Loucy (cell line): Measurements from ENCODE around the gene TMEM132E.
A peak's percentile ranks its signal among the peaks of the same experiment; 100 is the strongest.

Experiments used
- H2AFZ ChIP-seq: fragments of 200-600 bp; sonication (generic); 2 replicates; pipeline ENCODE4 v1.6.0; 2016; ENCODE audit warnings: antibody characterized with exemption, mild to moderate bottlenecking, low read length, moderate library complexity
- H3F3A ChIP-seq: fragments of 200-600 bp; 2 replicates; pipeline ENCODE4 v1.6.0; 2016; ENCODE audit warnings: antibody characterized with exemption, low read depth, mild to moderate bottlenecking
- H3K27me3 ChIP-seq: fragments of 200-600 bp; sonication (generic); 2 replicates; pipeline ENCODE4 v1.6.1; 2014; ENCODE audit warnings: low read length, mild to moderate bottlenecking; ENCODE audit not compliant: insufficient read depth, poor library complexity, severe bottlenecking
- H3K36me3 ChIP-seq: fragments of 200-600 bp; sonication (generic); 2 replicates; pipeline ENCODE4 v1.6.1; 2016; ENCODE audit warnings: low read length; ENCODE audit not compliant: insufficient read depth
- H3K4me1 ChIP-seq: fragments of 200-600 bp; sonication (generic); 2 replicates; pipeline ENCODE4 v1.5.1; 2014; ENCODE audit warnings: low read length, mild to moderate bottlenecking; ENCODE audit not compliant: insufficient read depth, poor library complexity, severe bottlenecking
- H3K4me2 ChIP-seq: fragments of 200-600 bp; sonication (generic); 2 replicates; pipeline ENCODE4 v1.6.0; 2014; ENCODE audit warnings: antibody characterized with exemption, low read length, low read depth, mild to moderate bottlenecking; ENCODE audit not compliant: poor library complexity, severe bottlenecking
- H3K4me3 ChIP-seq: fragments of 200-600 bp; sonication (generic); 2 replicates; pipeline ENCODE4 v1.5.1; 2014; ENCODE audit warnings: low read length, mild to moderate bottlenecking, mixed read lengths; ENCODE audit not compliant: poor library complexity, severe bottlenecking
- H3K79me2 ChIP-seq: fragments of 200-600 bp; sonication (generic); 2 replicates; pipeline ENCODE4 v1.6.1; 2014; ENCODE audit warnings: low read length; ENCODE audit not compliant: insufficient read depth
- H3K9ac ChIP-seq: fragments of 200-600 bp; sonication (generic); 2 replicates; pipeline ENCODE4 v1.6.0; 2014; ENCODE audit warnings: mild to moderate bottlenecking, low read depth, low read length, moderate library complexity; ENCODE audit not compliant: poor library complexity, severe bottlenecking
- H3K9me2 ChIP-seq: fragments of 200-600 bp; sonication (generic); replicated peaks from 2 replicates; pipeline ENCODE4 v1.6.1; 2016; ENCODE audit warnings: low read depth, low read length, mixed read lengths
- H3K9me3 ChIP-seq: fragments of 200-600 bp; sonication (generic); 2 replicates; pipeline ENCODE4 v1.6.1; 2014; ENCODE audit warnings: mild to moderate bottlenecking, antibody characterized with exemption, low read length, low read depth; ENCODE audit not compliant: insufficient read depth
- H4K20me1 ChIP-seq: fragments of 200-600 bp; sonication (generic); 2 replicates; pipeline ENCODE4 v1.6.0; 2014; ENCODE audit warnings: antibody characterized with exemption, low read length, mild to moderate bottlenecking; ENCODE audit not compliant: insufficient read depth, poor library complexity, severe bottlenecking
- EZH2phosphoT487 ChIP-seq: fragments of 200-600 bp; IDR thresholded peaks from 2 replicates; pipeline ENCODE4 v1.6.1; 2018; ENCODE audit warnings: antibody characterized with exemption, mild to moderate bottlenecking, moderate library complexity, borderline replicate concordance
- TF ChIP-seq, protein P1 (sequence below): fragments of 200-600 bp; sonication (generic); conservative IDR thresholded peaks from 2 replicates; pipeline ENCODE4 v1.5.1; 2014; ENCODE audit warnings: mild to moderate bottlenecking, antibody characterized with exemption, low read length

TMEM132E gene

DNA sequence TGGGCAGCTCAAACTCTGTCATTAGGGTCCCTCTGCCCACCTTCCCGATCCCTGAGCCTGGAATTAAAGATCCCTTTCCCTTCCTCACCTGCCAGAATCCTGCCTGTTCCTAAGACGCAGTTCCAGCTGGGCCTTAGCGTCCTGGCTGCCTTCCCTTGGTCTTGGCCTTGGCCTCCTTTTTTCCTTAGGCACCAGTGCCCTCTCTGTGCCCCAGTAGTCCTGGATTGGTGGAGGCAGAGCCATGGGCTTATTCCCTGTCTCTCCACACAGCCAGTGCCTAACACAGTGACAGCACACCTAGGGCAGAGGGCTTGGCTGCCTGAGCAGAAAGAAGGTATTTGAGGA lies 3.5 kb downstream of the TMEM132E start:
- no peak overlapping the region for H3K9ac ChIP-seq
- H3K36me3 ChIP-seq, result no peaks in the 10 kb centered on the region
- H3K4me3 ChIP-seq, result no peak overlapping the region
- peaks cover 3% of the 10 kb centered on the region for H3K4me1 ChIP-seq
- no peak overlapping the region for H3K4me2 ChIP-seq
- H3K79me2 ChIP-seq, result no peaks in the 10 kb centered on the region
- H3F3A ChIP-seq, result no peaks in the 10 kb centered on the region
- TF ChIP-seq, protein P1, sequence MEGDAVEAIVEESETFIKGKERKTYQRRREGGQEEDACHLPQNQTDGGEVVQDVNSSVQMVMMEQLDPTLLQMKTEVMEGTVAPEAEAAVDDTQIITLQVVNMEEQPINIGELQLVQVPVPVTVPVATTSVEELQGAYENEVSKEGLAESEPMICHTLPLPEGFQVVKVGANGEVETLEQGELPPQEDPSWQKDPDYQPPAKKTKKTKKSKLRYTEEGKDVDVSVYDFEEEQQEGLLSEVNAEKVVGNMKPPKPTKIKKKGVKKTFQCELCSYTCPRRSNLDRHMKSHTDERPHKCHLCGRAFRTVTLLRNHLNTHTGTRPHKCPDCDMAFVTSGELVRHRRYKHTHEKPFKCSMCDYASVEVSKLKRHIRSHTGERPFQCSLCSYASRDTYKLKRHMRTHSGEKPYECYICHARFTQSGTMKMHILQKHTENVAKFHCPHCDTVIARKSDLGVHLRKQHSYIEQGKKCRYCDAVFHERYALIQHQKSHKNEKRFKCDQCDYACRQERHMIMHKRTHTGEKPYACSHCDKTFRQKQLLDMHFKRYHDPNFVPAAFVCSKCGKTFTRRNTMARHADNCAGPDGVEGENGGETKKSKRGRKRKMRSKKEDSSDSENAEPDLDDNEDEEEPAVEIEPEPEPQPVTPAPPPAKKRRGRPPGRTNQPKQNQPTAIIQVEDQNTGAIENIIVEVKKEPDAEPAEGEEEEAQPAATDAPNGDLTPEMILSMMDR, result no peak
- no peak for TF ChIP-seq EZH2phosphoT487
- no peaks in the 10 kb centered on the region for H3K27me3 ChIP-seq
- H2AFZ ChIP-seq, result no peak overlapping the region
- no peaks in the 10 kb centered on the region for H3K9me3 ChIP-seq
- no peaks in the 10 kb centered on the region for H3K9me2 ChIP-seq
- no peaks in the 10 kb centered on the region for H4K20me1 ChIP-seq

DNA sequence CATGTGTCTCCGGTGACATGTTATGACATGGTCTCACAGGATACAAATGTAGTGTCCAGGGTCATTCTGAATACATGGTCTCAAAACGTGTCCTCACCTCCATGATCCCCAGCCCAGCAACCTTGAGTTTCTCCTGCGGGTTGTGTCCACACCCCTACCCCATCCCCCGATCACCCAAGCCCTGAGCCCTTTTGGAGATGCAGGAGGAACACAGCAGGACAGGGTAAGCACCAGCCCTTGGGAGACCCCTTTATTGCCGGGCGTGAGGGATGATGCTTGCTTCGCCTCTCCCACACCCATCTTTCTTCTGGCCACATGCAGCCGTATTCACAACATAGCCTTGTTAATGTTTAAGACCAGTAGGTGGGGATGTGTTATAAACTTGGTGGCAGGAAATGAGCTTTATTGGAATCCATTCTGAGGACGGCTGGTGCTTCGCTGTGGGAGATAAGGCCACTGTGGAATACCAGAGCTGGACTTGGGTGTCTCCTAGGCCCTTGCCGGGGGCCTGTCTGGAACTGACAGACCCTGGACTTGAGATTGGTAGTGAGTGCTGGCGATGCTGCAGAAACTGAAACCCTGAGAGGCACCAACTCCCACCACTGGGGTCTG lies 5.5 kb downstream of the TMEM132E start:
- Histone ChIP-seq H3K4me2 (peak overlapping the region; percentile 1), H3K36me3 (no peaks in the 10 kb centered on the region), H3K79me2 (no peaks in the 10 kb centered on the region), H3K27me3 (no peaks in the 10 kb centered on the region), H3K9ac (no peak overlapping the region), H3K9me2 (no peaks in the 10 kb centered on the region), H3K4me3 (no peak overlapping the region), H3F3A (no peaks in the 10 kb centered on the region), H3K9me3 (no peaks in the 10 kb centered on the region), H4K20me1 (no peaks in the 10 kb centered on the region), H3K4me1 (peaks cover 3% of the 10 kb centered on the region), H2AFZ (0 out of 2 replicates have a peak overlapping the region, but pooled peaks have one; percentile 11)
- TF ChIP-seq, protein P1, result peak; percentile 66
- no peak for TF ChIP-seq EZH2phosphoT487

DNA sequence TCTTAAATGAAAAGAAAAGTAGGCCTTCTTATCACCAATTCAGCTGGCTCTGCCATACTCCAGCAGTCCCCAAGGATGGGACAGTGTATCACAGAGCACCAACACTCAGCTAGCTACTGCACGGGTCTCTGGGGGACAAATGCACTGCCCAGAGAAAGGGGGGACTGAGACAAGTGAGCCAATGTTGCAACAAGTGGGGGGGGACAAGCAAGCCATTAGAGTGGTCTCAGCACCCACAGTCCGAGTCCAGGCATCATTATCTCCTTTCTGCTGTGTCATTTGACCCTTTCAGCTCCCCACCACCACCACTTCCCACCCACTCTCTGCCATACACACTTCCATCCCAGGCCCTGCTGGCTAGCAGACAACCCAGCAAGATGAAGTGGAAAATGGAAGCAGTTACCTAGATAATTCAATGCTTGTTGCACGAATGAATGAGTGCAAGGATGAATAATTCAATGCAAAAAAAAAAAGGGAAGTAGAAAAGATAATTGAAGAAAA lies 7.0 kb downstream of the TMEM132E start:
- H3K27me3 ChIP-seq, result no peaks in the 10 kb centered on the region

More for the DNA sequence above, 7.0 kb downstream of the TMEM132E start:
- no peak overlapping the region for H3K4me2 ChIP-seq
- TF ChIP-seq EZH2phosphoT487, result no peak
- TF ChIP-seq, protein P1, result no peak
- no peaks in the 10 kb centered on the region for H3K9me3 ChIP-seq
- H2AFZ ChIP-seq, result no peak overlapping the region
- H3F3A ChIP-seq, result no peaks in the 10 kb centered on the region
- no peaks in the 10 kb centered on the region for H3K9me2 ChIP-seq
- no peak overlapping the region for H3K4me3 ChIP-seq
- H4K20me1 ChIP-seq, result no peaks in the 10 kb centered on the region
- peaks cover 3% of the 10 kb centered on the region for H3K4me1 ChIP-seq
- no peaks in the 10 kb centered on the region for H3K36me3 ChIP-seq
- H3K9ac ChIP-seq, result no peak overlapping the region
- H3K79me2 ChIP-seq, result no peaks in the 10 kb centered on the region
